Measurements from ENCODE around the gene PHF13.
A peak's percentile ranks its signal among the peaks of the same experiment; 100 is the strongest.
"Not testable (repeated sequence)": the region's sequence is repeated elsewhere in the genome, so short reads cannot be mapped to it uniquely, and the experiment has no call there.

The PHF13 gene

GRCh38 chr1:6627841-6628545 lies 14.5 kb downstream of the PHF13 start:
- DNase-seq, result no peak

- DNase-seq, result no peak
These were observed 15.5 kb downstream of the PHF13 start for GRCh38 chr1:6628971-6629479.

GRCh38 chr1:6630027-6630426 lies 16.5 kb downstream of the PHF13 start:
- DNase-seq, result no peak

GRCh38 chr1:6631058-6631457 lies 17.5 kb downstream of the PHF13 start:
- DNase-seq, result no peak

- DNase-seq, result no peak
These were observed 19.3 kb downstream of the PHF13 start for GRCh38 chr1:6632588-6633514.

GRCh38 chr1:6634371-6635052 lies 21.0 kb downstream of the PHF13 start:
- no peak for DNase-seq

GRCh38 chr1:6635161-6635909 lies 21.8 kb downstream of the PHF13 start:
- no peak for DNase-seq

- no peak for DNase-seq
These were observed 22.6 kb downstream of the PHF13 start for GRCh38 chr1:6635910-6636760.

- not testable (repeated sequence) for DNase-seq
These were observed 23.2 kb downstream of the PHF13 start for GRCh38 chr1:6636778-6637177.

- DNase-seq, result no peak
These were observed 24.2 kb downstream of the PHF13 start for GRCh38 chr1:6637770-6638169.

- DNase-seq, result no peak
These were observed 24.7 kb downstream of the PHF13 start for GRCh38 chr1:6638226-6638625.

GRCh38 chr1:6640867-6641266 lies 27.3 kb downstream of the PHF13 start:
- not testable (repeated sequence) for DNase-seq

GRCh38 chr1:6645018-6645417 lies 31.5 kb downstream of the PHF13 start:
- DNase-seq, result peak; percentile 52

- no peak for DNase-seq
These were observed 33.1 kb downstream of the PHF13 start for GRCh38 chr1:6646499-6647148.

GRCh38 chr1:6648556-6648955 lies 35.0 kb downstream of the PHF13 start:
- DNase-seq, result no peak

GRCh38 chr1:6651909-6652308 lies 38.4 kb downstream of the PHF13 start:
- DNase-seq, result no peak

GRCh38 chr1:6652986-6653385 lies 39.5 kb downstream of the PHF13 start:
- no peak for DNase-seq

- DNase-seq, result peak; percentile 67
These were observed 40.1 kb downstream of the PHF13 start for GRCh38 chr1:6653436-6654290.

GRCh38 chr1:6657138-6657537 lies 43.6 kb downstream of the PHF13 start:
- DNase-seq, result no peak

All from right kidney (tissue), 1 donor.